ENCODE results near the gene ABHD8. TPM values are rescaled to one million over a fixed set of nuclear protein-coding genes. Genes with fewer than 3 reads are reported as not detected.

The ABHD8 gene
- total and polyA plus RNA-seq, 2 of the 13 experiments (the other 11 are each of a cell fraction or from before 2014, with no cell fraction given) = 6.3 to 7.2 TPM

DNA sequence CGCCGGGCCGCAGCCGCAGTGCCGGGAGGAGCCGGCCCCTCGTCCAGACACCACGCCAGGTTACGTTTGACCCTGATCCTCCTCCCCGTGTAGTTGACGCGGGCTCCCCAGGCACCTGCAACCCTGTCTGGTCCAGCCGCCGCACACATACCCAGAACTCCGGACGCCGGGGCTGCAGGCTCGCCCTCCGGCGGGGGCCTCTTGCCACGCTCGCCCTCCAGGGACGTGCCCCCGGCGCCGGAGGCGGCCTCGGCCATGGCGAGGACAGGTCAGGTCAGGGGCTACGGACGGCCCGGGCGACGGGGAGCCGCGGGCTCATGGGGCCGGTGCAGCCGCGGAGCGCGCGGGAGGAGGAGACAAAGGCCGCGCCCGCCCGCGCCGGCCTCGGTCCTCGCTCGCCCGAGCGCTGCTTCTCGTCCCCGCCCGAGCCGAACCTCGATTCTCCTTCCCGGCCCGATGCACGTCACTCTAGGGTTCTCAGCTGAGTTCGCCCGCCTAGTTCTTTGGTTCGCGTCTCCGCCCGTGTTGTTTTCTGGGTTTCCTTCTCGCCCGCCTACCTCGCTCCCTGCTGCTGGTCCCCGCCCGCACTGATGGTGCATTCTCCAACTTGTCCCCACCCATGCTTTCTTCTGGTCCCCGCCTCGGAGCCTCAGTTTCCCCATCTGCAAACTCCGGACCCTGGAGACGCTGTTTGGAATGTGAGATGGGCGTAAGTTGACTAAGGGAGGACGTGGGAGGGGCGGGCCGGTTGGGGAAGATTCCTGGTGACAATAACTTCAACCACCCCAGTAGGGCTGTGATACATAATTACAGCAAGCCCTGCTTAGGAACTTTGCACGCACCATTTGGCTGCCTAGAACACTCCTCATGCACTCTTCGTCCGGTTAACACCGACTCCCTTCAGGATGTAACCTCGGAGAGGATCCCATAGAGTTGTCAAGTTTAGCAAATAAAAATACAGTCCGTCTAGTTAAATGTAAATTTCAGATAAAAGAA, 31.5 kb upstream of the ABHD8 start, which contains the start of gene ANO8 (continued):
- no peak for TF ChIP-seq STAT5B (CRISPR knock-in tag; IDR thresholded peaks at IDR 0.05)
- TF ChIP-seq ZNF513 (CRISPR knock-in tag; conservative IDR thresholded peaks at IDR 0.05) = no peak
- TF ChIP-seq IRX3 (CRISPR knock-in tag; IDR thresholded peaks at IDR 0.05; ENCODE audit: borderline replicate concordance, low read depth) = peak; percentile 71; the same call in 1 of the 2 replicates
- TF ChIP-seq ZFP36L2 (CRISPR knock-in tag; IDR thresholded peaks at IDR 0.05) = no peak
- TF ChIP-seq MAFF (IDR thresholded peaks at IDR 0.05; ENCODE audit: low read depth, low read length) = no peak
- peak; percentile 88; the same call in 1 of the 2 replicates for TF ChIP-seq YEATS4 (CRISPR knock-in tag; IDR thresholded peaks at IDR 0.05; ENCODE audit: borderline replicate concordance)
- TF ChIP-seq MTF2 (CRISPR knock-in tag; IDR thresholded peaks at IDR 0.05; ENCODE audit: borderline replicate concordance) = peak; percentile 38; the same call in 1 of the 2 replicates
- TF ChIP-seq, protein P1, sequence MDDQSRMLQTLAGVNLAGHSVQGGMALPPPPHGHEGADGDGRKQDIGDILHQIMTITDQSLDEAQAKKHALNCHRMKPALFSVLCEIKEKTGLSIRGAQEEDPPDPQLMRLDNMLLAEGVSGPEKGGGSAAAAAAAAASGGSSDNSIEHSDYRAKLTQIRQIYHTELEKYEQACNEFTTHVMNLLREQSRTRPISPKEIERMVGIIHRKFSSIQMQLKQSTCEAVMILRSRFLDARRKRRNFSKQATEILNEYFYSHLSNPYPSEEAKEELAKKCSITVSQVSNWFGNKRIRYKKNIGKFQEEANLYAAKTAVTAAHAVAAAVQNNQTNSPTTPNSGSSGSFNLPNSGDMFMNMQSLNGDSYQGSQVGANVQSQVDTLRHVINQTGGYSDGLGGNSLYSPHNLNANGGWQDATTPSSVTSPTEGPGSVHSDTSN (CRISPR knock-in tag; IDR thresholded peaks at IDR 0.05; ENCODE audit: borderline replicate concordance) = peak; percentile 28; the same call in 1 of the 2 replicates
- no peak for TF ChIP-seq ZNF33B (CRISPR knock-in tag; IDR thresholded peaks at IDR 0.05)
- peak; percentile 58; the same call in 1 of the 2 replicates for TF ChIP-seq HDAC1 (CRISPR knock-in tag; IDR thresholded peaks at IDR 0.05)
- TF ChIP-seq, protein P2, sequence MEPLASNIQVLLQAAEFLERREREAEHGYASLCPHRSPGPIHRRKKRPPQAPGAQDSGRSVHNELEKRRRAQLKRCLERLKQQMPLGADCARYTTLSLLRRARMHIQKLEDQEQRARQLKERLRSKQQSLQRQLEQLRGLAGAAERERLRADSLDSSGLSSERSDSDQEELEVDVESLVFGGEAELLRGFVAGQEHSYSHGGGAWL (CRISPR knock-in tag; IDR thresholded peaks at IDR 0.05) = peak; percentile 28; the same call in 1 of the 2 replicates
- TF ChIP-seq, protein P3, sequence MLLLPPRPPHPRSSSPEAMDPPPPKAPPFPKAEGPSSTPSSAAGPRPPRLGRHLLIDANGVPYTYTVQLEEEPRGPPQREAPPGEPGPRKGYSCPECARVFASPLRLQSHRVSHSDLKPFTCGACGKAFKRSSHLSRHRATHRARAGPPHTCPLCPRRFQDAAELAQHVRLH (CRISPR knock-in tag; IDR thresholded peaks at IDR 0.05; ENCODE audit: borderline replicate concordance, low read depth) = peak; percentile 42; the same call in 1 of the 2 replicates
- TF ChIP-seq RFX3 (CRISPR knock-in tag; IDR thresholded peaks at IDR 0.05) = no peak
- TF ChIP-seq ELF4 (CRISPR knock-in tag; IDR thresholded peaks at IDR 0.05; ENCODE audit: borderline replicate concordance) = no peak
- no peak for TF ChIP-seq ZNF609 (CRISPR knock-in tag; IDR thresholded peaks at IDR 0.05; ENCODE audit: borderline replicate concordance)
- no peak for TF ChIP-seq ZNF343 (CRISPR knock-in tag; IDR thresholded peaks at IDR 0.05)
- no peak for TF ChIP-seq SRF (IDR thresholded peaks at IDR 0.05; ENCODE audit: low read depth, low read length)
- TF ChIP-seq TCF12 (IDR thresholded peaks at IDR 0.05) = no peak
- TF ChIP-seq TCF12 (CRISPR knock-in tag; IDR thresholded peaks at IDR 0.05) = peak; percentile 90
